ENCODE results near the gene GUCA2B.

DNA sequence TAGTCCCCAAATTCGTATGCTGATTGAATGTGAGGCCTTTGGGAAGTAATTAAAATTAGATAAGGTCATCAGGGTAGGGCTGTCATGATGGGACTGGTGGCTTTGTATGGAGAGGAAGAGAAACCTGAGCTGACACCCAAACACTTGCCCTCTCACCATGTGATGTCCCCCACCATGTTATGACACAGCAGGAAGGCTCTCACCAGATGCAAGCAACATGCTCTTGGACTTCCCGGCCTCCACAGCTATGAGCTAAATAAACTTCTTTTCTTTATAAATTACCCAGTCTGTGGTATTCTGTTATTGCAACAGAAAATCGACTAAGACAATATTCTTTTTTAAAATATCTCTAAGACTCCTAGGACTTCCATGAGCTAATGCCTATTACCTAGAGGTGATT is 43.6 kb upstream of the GUCA2B start:
- TF ChIP-seq, protein P1, sequence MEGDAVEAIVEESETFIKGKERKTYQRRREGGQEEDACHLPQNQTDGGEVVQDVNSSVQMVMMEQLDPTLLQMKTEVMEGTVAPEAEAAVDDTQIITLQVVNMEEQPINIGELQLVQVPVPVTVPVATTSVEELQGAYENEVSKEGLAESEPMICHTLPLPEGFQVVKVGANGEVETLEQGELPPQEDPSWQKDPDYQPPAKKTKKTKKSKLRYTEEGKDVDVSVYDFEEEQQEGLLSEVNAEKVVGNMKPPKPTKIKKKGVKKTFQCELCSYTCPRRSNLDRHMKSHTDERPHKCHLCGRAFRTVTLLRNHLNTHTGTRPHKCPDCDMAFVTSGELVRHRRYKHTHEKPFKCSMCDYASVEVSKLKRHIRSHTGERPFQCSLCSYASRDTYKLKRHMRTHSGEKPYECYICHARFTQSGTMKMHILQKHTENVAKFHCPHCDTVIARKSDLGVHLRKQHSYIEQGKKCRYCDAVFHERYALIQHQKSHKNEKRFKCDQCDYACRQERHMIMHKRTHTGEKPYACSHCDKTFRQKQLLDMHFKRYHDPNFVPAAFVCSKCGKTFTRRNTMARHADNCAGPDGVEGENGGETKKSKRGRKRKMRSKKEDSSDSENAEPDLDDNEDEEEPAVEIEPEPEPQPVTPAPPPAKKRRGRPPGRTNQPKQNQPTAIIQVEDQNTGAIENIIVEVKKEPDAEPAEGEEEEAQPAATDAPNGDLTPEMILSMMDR (IDR thresholded peaks at IDR 0.05), result no peak
- no peak for TF ChIP-seq POLR2A (IDR thresholded peaks at IDR 0.05)

Measured in transverse colon (tissue), 3 donors.